GM23248 (cell line): ENCODE measurements around the gene RBMS3.

Source experiments
- EZH2 ChIP-seq: fragments of 200-600 bp; sonication (generic); IDR thresholded peaks from 2 replicates; pipeline ENCODE4 v1.6.1; 2018; ENCODE audit warnings: antibody characterized with exemption, mild to moderate bottlenecking; ENCODE audit not compliant: insufficient read depth, poor library complexity, severe bottlenecking
- EZH2phosphoT487 ChIP-seq: fragments of 200-600 bp; sonication (generic); IDR thresholded peaks from 2 replicates; pipeline ENCODE4 v1.6.1; 2018; ENCODE audit warnings: antibody characterized with exemption, moderate library complexity, mild to moderate bottlenecking, low read depth; ENCODE audit not compliant: insufficient read depth

DNA sequence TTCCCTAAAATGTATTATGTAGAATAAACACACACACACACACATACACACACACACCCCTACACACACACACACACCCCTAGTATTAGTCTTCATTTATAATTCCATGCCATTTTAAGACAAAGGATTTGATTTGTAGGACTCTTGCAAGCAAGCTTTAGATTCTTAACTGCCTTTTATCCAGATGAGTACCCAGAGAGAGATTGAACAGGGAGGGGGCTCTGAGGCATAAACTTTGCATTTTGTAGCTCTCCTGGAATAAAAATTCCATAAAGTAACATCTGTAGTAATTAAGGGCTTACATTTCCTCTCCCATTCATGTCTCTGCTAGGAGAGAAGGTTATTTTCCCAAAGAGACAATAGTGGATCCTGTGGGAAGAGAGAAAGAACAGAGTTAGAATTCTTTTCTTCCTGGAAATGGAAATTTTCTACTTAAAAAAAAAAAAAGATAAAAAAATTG, 479.4 kb downstream of the RBMS3 start:
- TF ChIP-seq EZH2phosphoT487 = no peak
- TF ChIP-seq EZH2 = no peak
